ENCODE results near the gene CALN1.

DNA sequence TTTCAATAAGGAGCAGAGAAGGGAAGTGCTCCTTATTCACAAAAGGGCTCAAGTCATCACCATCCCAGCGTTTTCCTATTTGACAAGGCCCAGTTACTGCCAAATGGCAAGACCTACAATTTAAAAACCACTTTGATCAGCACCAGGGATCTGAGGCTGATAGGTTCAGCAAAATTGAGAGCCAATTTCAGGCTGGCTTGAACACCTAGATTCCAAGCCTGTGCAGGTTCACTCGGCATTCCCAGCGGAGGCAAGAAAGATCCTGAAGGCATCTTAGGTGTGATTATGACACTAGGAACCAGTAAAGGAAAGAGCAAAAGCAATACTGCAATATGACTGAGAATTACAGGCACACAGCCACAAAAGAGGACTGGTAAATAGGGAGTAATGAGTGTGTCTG is 441.4 kb downstream of the CALN1 start:
- TF ChIP-seq, protein P1, sequence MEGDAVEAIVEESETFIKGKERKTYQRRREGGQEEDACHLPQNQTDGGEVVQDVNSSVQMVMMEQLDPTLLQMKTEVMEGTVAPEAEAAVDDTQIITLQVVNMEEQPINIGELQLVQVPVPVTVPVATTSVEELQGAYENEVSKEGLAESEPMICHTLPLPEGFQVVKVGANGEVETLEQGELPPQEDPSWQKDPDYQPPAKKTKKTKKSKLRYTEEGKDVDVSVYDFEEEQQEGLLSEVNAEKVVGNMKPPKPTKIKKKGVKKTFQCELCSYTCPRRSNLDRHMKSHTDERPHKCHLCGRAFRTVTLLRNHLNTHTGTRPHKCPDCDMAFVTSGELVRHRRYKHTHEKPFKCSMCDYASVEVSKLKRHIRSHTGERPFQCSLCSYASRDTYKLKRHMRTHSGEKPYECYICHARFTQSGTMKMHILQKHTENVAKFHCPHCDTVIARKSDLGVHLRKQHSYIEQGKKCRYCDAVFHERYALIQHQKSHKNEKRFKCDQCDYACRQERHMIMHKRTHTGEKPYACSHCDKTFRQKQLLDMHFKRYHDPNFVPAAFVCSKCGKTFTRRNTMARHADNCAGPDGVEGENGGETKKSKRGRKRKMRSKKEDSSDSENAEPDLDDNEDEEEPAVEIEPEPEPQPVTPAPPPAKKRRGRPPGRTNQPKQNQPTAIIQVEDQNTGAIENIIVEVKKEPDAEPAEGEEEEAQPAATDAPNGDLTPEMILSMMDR (tag by site-specific recombination; IDR thresholded peaks at IDR 0.05), result no peak
- TF ChIP-seq ZNF274 (IDR thresholded peaks at IDR 0.05; ENCODE audit: low read length), result no peak
- TF ChIP-seq ZNF274 (tag by site-specific recombination; IDR thresholded peaks at IDR 0.05; ENCODE audit: borderline replicate concordance), result no peak
- TF ChIP-seq, protein P2, sequence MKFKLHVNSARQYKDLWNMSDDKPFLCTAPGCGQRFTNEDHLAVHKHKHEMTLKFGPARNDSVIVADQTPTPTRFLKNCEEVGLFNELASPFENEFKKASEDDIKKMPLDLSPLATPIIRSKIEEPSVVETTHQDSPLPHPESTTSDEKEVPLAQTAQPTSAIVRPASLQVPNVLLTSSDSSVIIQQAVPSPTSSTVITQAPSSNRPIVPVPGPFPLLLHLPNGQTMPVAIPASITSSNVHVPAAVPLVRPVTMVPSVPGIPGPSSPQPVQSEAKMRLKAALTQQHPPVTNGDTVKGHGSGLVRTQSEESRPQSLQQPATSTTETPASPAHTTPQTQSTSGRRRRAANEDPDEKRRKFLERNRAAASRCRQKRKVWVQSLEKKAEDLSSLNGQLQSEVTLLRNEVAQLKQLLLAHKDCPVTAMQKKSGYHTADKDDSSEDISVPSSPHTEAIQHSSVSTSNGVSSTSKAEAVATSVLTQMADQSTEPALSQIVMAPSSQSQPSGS (tag by site-specific recombination; IDR thresholded peaks at IDR 0.05; ENCODE audit: low read depth), result no peak
- TF ChIP-seq ZNF426 (tag by site-specific recombination; IDR thresholded peaks at IDR 0.05), result no peak
- TF ChIP-seq ZNF174 (tag by site-specific recombination; IDR thresholded peaks at IDR 0.05), result no peak
- TF ChIP-seq YY2 (tag by site-specific recombination; IDR thresholded peaks at IDR 0.05), result no peak
- TF ChIP-seq ZNF175 (tag by site-specific recombination; IDR thresholded peaks at IDR 0.05), result no peak
- TF ChIP-seq ZBTB7A (tag by site-specific recombination; IDR thresholded peaks at IDR 0.05; ENCODE audit: low read depth), result no peak
- no peak for TF ChIP-seq ZNF138 (tag by site-specific recombination; IDR thresholded peaks at IDR 0.05; ENCODE audit: borderline replicate concordance)
- TF ChIP-seq HOXC10 (CRISPR knock-in tag; IDR thresholded peaks at IDR 0.05), result no peak
